Neural progenitor cell (in vitro differentiated cells): ENCODE measurements around the gene NUDT15. TPM values are rescaled to one million over a fixed set of nuclear protein-coding genes. Genes with fewer than 3 reads are reported as not detected.

Experiments used
- DNase-seq: peaks from one replicate; pipeline ENCODE4 v3.0.0-alpha.2; 2016; ENCODE audit warnings: low spot score
- H2AFZ ChIP-seq: fragments of 200-600 bp; sonication (generic); replicated peaks from 2 replicates; pipeline ENCODE4 v1.6.1; 2016; ENCODE audit warnings: antibody characterized with exemption
- H3F3A ChIP-seq: fragments of 200-600 bp; sonication (generic); 2 replicates; pipeline ENCODE4 v1.6.1; 2016; ENCODE audit warnings: antibody characterized with exemption, low read depth
- H3K27ac ChIP-seq: fragments of 200-600 bp; sonication (generic); 2 replicates; pipeline ENCODE4 v1.5.1; 2016; ENCODE audit warnings: mild to moderate bottlenecking
- H3K27me3 ChIP-seq: fragments of 200-600 bp; sonication (generic); 2 replicates; pipeline ENCODE4 v1.6.1; 2016; ENCODE audit warnings: mild to moderate bottlenecking, moderate library complexity
- H3K36me3 ChIP-seq: fragments of 200-600 bp; sonication (generic); 2 replicates; pipeline ENCODE4 v1.5.1; 2016
- H3K4me1 ChIP-seq: fragments of 200-600 bp; sonication (generic); 2 replicates; pipeline ENCODE4 v1.6.1; 2016; ENCODE audit warnings: mixed run types
- H3K4me2 ChIP-seq: fragments of 200-600 bp; sonication (generic); 2 replicates; pipeline ENCODE4 v1.6.1; 2016
- H3K4me3 ChIP-seq: fragments of 200-600 bp; sonication (generic); 2 replicates; pipeline ENCODE4 v1.5.1; 2016
- H3K79me2 ChIP-seq: fragments of 200-600 bp; sonication (generic); 2 replicates; pipeline ENCODE4 v1.6.1; 2016; ENCODE audit warnings: low read depth
- H3K9ac ChIP-seq: fragments of 200-600 bp; sonication (generic); 2 replicates; pipeline ENCODE4 v1.6.1; 2016
- H3K9me3 ChIP-seq: fragments of 200-600 bp; sonication (generic); 2 replicates; pipeline ENCODE4 v1.5.1; 2016; ENCODE audit warnings: low read depth
- H4K20me1 ChIP-seq: fragments of 200-600 bp; sonication (generic); 2 replicates; pipeline ENCODE4 v1.6.1; 2016; ENCODE audit warnings: low read depth
- H3K27ac Mint-ChIP-seq: 3 replicates; pipeline ENCODE4 v1.8.0; 2021; ENCODE audit warnings: mixed read lengths
- H3K27me3 Mint-ChIP-seq: 2 replicates; pipeline ENCODE4 v1.8.0; 2022; ENCODE audit warnings: low read depth, mild to moderate bottlenecking, inconsistent platforms, moderate library complexity, mixed read lengths; ENCODE audit not compliant: insufficient read depth
- H3K36me3 Mint-ChIP-seq: 3 replicates; pipeline ENCODE4 v1.8.0; 2021; ENCODE audit warnings: mixed read lengths
- H3K4me1 Mint-ChIP-seq: 3 replicates; pipeline ENCODE4 v1.8.0; 2021; ENCODE audit warnings: mixed read lengths
- H3K4me3 Mint-ChIP-seq: 3 replicates; pipeline ENCODE4 v1.8.0; 2021; ENCODE audit warnings: mild to moderate bottlenecking, moderate library complexity, mixed read lengths
- H3K9me3 Mint-ChIP-seq: 3 replicates; pipeline ENCODE4 v1.8.0; 2020; ENCODE audit warnings: mixed read lengths
- CTCF ChIP-seq: fragments of 200-600 bp; sonication (generic); IDR thresholded peaks from 2 replicates; pipeline ENCODE4 v1.5.1; 2017; ENCODE audit warnings: antibody characterized with exemption, mild to moderate bottlenecking
- EZH2 ChIP-seq: fragments of 200-600 bp; sonication (generic); IDR thresholded peaks from 2 replicates; pipeline ENCODE4 v1.6.1; 2017; ENCODE audit warnings: antibody characterized with exemption, mild to moderate bottlenecking, moderate library complexity
- EZH2phosphoT487 ChIP-seq: fragments of 200-600 bp; sonication (generic); IDR thresholded peaks from 2 replicates; pipeline ENCODE4 v1.6.1; 2017; ENCODE audit warnings: antibody characterized with exemption
- total RNA-seq: library from RNA; depleted of rRNA; stranded (reverse); fragments of >200 nt; gene quantifications from 2 replicates; pipeline ENCODE4 v1.2.3, GENCODE V29; 2015; ENCODE audit warnings: low replicate concordance

Gene NUDT15
- total RNA-seq = 46.1 and 63.8 TPM in 2 replicates

- H3K27ac ChIP-seq = peak within 1 kb of the TSS; percentile 98
- H3K36me3 ChIP-seq = peaks cover 11% of the 10 kb centered on the region
- peaks cover 11% of the 10 kb centered on the region for H3K9me3 Mint-ChIP-seq
- no peaks in the 10 kb centered on the region for H4K20me1 ChIP-seq
- H3K9ac ChIP-seq = peak within 1 kb of the TSS; percentile 74
- peaks cover 19% of the 10 kb centered on the region for H3K79me2 ChIP-seq
- no peaks in the 10 kb centered on the region for H3K9me3 ChIP-seq
- peak within 1 kb of the TSS; percentile 71 for H3K4me3 ChIP-seq
- peaks cover 27% of the 10 kb centered on the region for H3F3A ChIP-seq
- H3K4me3 Mint-ChIP-seq = peak within 1 kb of the TSS; percentile 94
- peaks cover 9% of the 10 kb centered on the region for H3K4me1 ChIP-seq
- peaks cover 6% of the 10 kb centered on the region for H3K27me3 Mint-ChIP-seq
- DNase-seq = peak; percentile 97
- peak within 1 kb of the TSS; percentile 98 for H2AFZ ChIP-seq
- H3K4me1 Mint-ChIP-seq = peaks cover 22% of the 10 kb centered on the region
- no peaks in the 10 kb centered on the region for H3K27me3 ChIP-seq
- H3K27ac Mint-ChIP-seq = peak within 1 kb of the TSS; percentile 96
- H3K36me3 Mint-ChIP-seq = peaks cover 20% of the 10 kb centered on the region
- H3K4me2 ChIP-seq = peak within 1 kb of the TSS; percentile 97
- no peak for TF ChIP-seq EZH2phosphoT487
- TF ChIP-seq CTCF = peak; percentile 98
Measured at GRCh38 chr13:48037346-48038173, at the start of gene NUDT15. Gene NUDT15, plus strand, starts transcription at chr13:48037726. Its CDS starts 21 bp downstream, at chr13:48037747.

- no peaks in the 10 kb centered on the region for H3K27me3 ChIP-seq
- H3F3A ChIP-seq = no peaks in the 10 kb centered on the region
- Mint-ChIP-seq H3K4me1 (no peaks in the 10 kb centered on the region), H3K9me3 (no peaks in the 10 kb centered on the region), H3K27ac (no peak overlapping the region), H3K4me3 (no peak overlapping the region), H3K36me3 (peaks cover 58% of the 10 kb centered on the region), H3K27me3 (no peaks in the 10 kb centered on the region)
- no peak overlapping the region for H3K4me3 ChIP-seq
- no peak overlapping the region for H2AFZ ChIP-seq
- TF ChIP-seq EZH2phosphoT487 (no peak), EZH2 (no peak), CTCF (no peak)
- peaks cover 54% of the 10 kb centered on the region for H3K79me2 ChIP-seq
- H3K36me3 ChIP-seq = peaks cover 32% of the 10 kb centered on the region
- no peak overlapping the region for H3K27ac ChIP-seq
- no peaks in the 10 kb centered on the region for H3K9me3 ChIP-seq
- no peaks in the 10 kb centered on the region for H3K4me1 ChIP-seq
- no peak overlapping the region for H3K9ac ChIP-seq
- H4K20me1 ChIP-seq = no peaks in the 10 kb centered on the region
- no peak overlapping the region for H3K4me2 ChIP-seq
- no peak for DNase-seq
Measured at GRCh38 chr13:47990427-47990826, 47.1 kb upstream of the NUDT15 start.

- Histone ChIP-seq H3K9ac (no peak overlapping the region), H3K27ac (no peak overlapping the region), H4K20me1 (no peaks in the 10 kb centered on the region), H3K36me3 (peaks cover 34% of the 10 kb centered on the region), H3K4me2 (no peak overlapping the region), H3F3A (no peaks in the 10 kb centered on the region), H2AFZ (no peak overlapping the region), H3K4me3 (no peak overlapping the region), H3K9me3 (no peaks in the 10 kb centered on the region), H3K79me2 (peaks cover 59% of the 10 kb centered on the region), H3K27me3 (no peaks in the 10 kb centered on the region), H3K4me1 (no peaks in the 10 kb centered on the region)
- H3K36me3 Mint-ChIP-seq = peaks cover 53% of the 10 kb centered on the region
- TF ChIP-seq CTCF (no peak), EZH2phosphoT487 (no peak), EZH2 (no peak)
- H3K9me3 Mint-ChIP-seq = no peaks in the 10 kb centered on the region
- no peaks in the 10 kb centered on the region for H3K4me1 Mint-ChIP-seq
- no peak overlapping the region for H3K27ac Mint-ChIP-seq
- peaks cover 2% of the 10 kb centered on the region for H3K27me3 Mint-ChIP-seq
- no peak for DNase-seq
- H3K4me3 Mint-ChIP-seq = no peak overlapping the region
Measured at GRCh38 chr13:47990920-47991466, 46.5 kb upstream of the NUDT15 start.
